Calu3 (cell line): ENCODE data around the gene SIVA1. TPM values are rescaled to one million over a fixed set of nuclear protein-coding genes. Genes with fewer than 3 reads are reported as not detected.

ENCODE experiments used
- BruUV-seq: library from RNA; stranded (reverse); fragments of 400-500 nt; replicated peaks from 2 replicates; lab custom pipeline; 2021; lab: Mats Ljungman, UMichigan
- CTCF ChIA-PET: fragments of 300-600 bp; sonication (Branson Sonifier 250); formaldehyde crosslinking; loops from one replicate; lab custom pipeline; 2022; ENCODE audit warnings: antibody characterized with exemption; lab: Charles Lee
- DNase-seq: peaks from one replicate; pipeline ENCODE4 v3.0.0; 2022
- H3K27ac Mint-ChIP-seq: one replicate; pipeline ENCODE4 v1.8.0; 2022; ENCODE audit warnings: mixed read lengths; ENCODE audit not compliant: unreplicated experiment
- H3K27me3 Mint-ChIP-seq: one replicate; pipeline ENCODE4 v1.8.0; 2022; ENCODE audit warnings: mixed read lengths; ENCODE audit not compliant: unreplicated experiment
- H3K36me3 Mint-ChIP-seq: one replicate; pipeline ENCODE4 v1.8.0; 2022; ENCODE audit warnings: mild to moderate bottlenecking, moderate library complexity, mixed read lengths; ENCODE audit not compliant: insufficient read depth, unreplicated experiment
- H3K4me1 Mint-ChIP-seq: one replicate; pipeline ENCODE4 v1.8.0; 2022; ENCODE audit warnings: mild to moderate bottlenecking, low read depth, mixed read lengths; ENCODE audit not compliant: unreplicated experiment
- H3K4me3 Mint-ChIP-seq: one replicate; pipeline ENCODE4 v1.8.0; 2022; ENCODE audit warnings: mild to moderate bottlenecking, low read depth, moderate library complexity, mixed read lengths; ENCODE audit not compliant: unreplicated experiment
- H3K9me3 Mint-ChIP-seq: one replicate; pipeline ENCODE4 v1.8.0; 2022; ENCODE audit warnings: low read depth, mixed read lengths; ENCODE audit not compliant: unreplicated experiment
- intact Hi-C: fragments of 100-400 bp; cut with micrococcal nuclease; formaldehyde crosslinking; loops from one replicate; pipeline ENCODE4 v1.10.0; 2022; ENCODE audit not compliant: unreplicated experiment
- total RNA-seq: library from RNA; stranded (reverse); gene quantifications from 2 replicates; pipeline ENCODE4 v1.2.3, GENCODE V29; 2022
- TF ChIP-seq, protein P1 (sequence below): fragments of 200-600 bp; IDR thresholded peaks from one replicate; pipeline ENCODE4 v1.8.0; 2022; ENCODE audit warnings: antibody characterized with exemption; ENCODE audit not compliant: unreplicated experiment

SIVA1 gene
- total RNA-seq, 1 experiment from 2014 or later = 72.3 TPM

- no peak overlapping the region for H3K4me3 Mint-ChIP-seq
- TF ChIP-seq, protein P1, sequence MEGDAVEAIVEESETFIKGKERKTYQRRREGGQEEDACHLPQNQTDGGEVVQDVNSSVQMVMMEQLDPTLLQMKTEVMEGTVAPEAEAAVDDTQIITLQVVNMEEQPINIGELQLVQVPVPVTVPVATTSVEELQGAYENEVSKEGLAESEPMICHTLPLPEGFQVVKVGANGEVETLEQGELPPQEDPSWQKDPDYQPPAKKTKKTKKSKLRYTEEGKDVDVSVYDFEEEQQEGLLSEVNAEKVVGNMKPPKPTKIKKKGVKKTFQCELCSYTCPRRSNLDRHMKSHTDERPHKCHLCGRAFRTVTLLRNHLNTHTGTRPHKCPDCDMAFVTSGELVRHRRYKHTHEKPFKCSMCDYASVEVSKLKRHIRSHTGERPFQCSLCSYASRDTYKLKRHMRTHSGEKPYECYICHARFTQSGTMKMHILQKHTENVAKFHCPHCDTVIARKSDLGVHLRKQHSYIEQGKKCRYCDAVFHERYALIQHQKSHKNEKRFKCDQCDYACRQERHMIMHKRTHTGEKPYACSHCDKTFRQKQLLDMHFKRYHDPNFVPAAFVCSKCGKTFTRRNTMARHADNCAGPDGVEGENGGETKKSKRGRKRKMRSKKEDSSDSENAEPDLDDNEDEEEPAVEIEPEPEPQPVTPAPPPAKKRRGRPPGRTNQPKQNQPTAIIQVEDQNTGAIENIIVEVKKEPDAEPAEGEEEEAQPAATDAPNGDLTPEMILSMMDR = no peak
- DNase-seq = no peak
- H3K36me3 Mint-ChIP-seq = peaks cover 14% of the 10 kb centered on the region
- H3K4me1 Mint-ChIP-seq = no peaks in the 10 kb centered on the region
- H3K9me3 Mint-ChIP-seq = no peaks in the 10 kb centered on the region
- no peaks in the 10 kb centered on the region for H3K27me3 Mint-ChIP-seq
- H3K27ac Mint-ChIP-seq = no peak overlapping the region
- intact Hi-C loops = no loop called here
- CTCF ChIA-PET = no interaction called here
- no TSS peak for BruUV-seq
Measured at GRCh38 chr14:104780513-104781030, 27.6 kb downstream of the SIVA1 start.

- CTCF ChIA-PET = no interaction called here
- no TSS peak for BruUV-seq
Measured at GRCh38 chr14:104781271-104782077, 28.5 kb downstream of the SIVA1 start.

GRCh38 chr14:104782086-104782807 is 29.3 kb downstream of the SIVA1 start:
- no peak for DNase-seq
- Mint-ChIP-seq H3K27ac (no peak overlapping the region), H3K4me1 (no peaks in the 10 kb centered on the region), H3K27me3 (no peaks in the 10 kb centered on the region), H3K4me3 (no peak overlapping the region), H3K36me3 (peaks cover 10% of the 10 kb centered on the region), H3K9me3 (no peaks in the 10 kb centered on the region)
- CTCF ChIA-PET = no interaction called here
- no TSS peak for BruUV-seq
- intact Hi-C loops = no loop called here
- TF ChIP-seq, protein P1 = no peak

More at GRCh38 chr14:104781271-104782077, 28.5 kb downstream of the SIVA1 start:
- peaks cover 14% of the 10 kb centered on the region for H3K36me3 Mint-ChIP-seq
- no peak overlapping the region for H3K4me3 Mint-ChIP-seq
- TF ChIP-seq, protein P1 = no peak
- no peaks in the 10 kb centered on the region for H3K4me1 Mint-ChIP-seq
- DNase-seq = no peak
- intact Hi-C loops = no loop called here
- no peaks in the 10 kb centered on the region for H3K27me3 Mint-ChIP-seq
- no peaks in the 10 kb centered on the region for H3K9me3 Mint-ChIP-seq
- no peak overlapping the region for H3K27ac Mint-ChIP-seq

GRCh38 chr14:104782808-104783139 is 29.8 kb downstream of the SIVA1 start:
- TF ChIP-seq, protein P1 = no peak
- Mint-ChIP-seq H3K9me3 (no peaks in the 10 kb centered on the region), H3K27ac (no peak overlapping the region), H3K4me1 (no peaks in the 10 kb centered on the region), H3K36me3 (peaks cover 10% of the 10 kb centered on the region), H3K27me3 (no peaks in the 10 kb centered on the region), H3K4me3 (no peak overlapping the region)
- CTCF ChIA-PET = no interaction called here
- no TSS peak for BruUV-seq
- no peak for DNase-seq
- intact Hi-C loops = no loop called here
